Measurements from ENCODE around the gene SLC35A5. TPM values are rescaled to one million over a fixed set of nuclear protein-coding genes. Genes with fewer than 3 reads are reported as not detected.

SLC35A5 gene
- total and polyA plus RNA-seq, 2 of the 13 experiments (the other 11 are each of a cell fraction or from before 2014, with no cell fraction given), result 15.5 to 26.5 TPM

DNA sequence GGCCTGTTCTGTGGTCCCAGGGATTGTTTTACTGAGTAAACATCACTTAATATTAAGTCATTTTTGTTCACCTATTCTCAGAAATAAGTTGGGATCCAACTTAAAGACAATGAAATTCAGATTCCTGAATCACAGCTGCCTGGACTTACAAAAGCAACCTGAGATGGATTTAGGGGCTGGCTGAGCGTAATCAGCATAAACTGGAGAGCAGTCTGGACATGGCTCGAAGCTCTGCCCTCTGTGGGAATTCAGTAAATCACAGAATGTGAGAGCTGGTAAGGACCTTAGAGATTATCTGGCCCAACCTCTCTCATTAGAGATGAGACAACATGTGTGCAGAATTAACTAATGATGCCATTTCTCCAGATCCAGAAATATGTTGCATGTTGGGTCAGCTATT is 55.4 kb downstream of the SLC35A5 start:
- TF ChIP-seq CBFB (CRISPR knock-in tag; IDR thresholded peaks at IDR 0.05), result no peak
- TF ChIP-seq, protein P1, sequence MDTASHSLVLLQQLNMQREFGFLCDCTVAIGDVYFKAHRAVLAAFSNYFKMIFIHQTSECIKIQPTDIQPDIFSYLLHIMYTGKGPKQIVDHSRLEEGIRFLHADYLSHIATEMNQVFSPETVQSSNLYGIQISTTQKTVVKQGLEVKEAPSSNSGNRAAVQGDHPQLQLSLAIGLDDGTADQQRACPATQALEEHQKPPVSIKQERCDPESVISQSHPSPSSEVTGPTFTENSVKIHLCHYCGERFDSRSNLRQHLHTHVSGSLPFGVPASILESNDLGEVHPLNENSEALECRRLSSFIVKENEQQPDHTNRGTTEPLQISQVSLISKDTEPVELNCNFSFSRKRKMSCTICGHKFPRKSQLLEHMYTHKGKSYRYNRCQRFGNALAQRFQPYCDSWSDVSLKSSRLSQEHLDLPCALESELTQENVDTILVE (CRISPR knock-in tag; IDR thresholded peaks at IDR 0.05), result no peak
- TF ChIP-seq ZC3H4 (CRISPR knock-in tag; IDR thresholded peaks at IDR 0.05; ENCODE audit: borderline replicate concordance), result no peak
- TF ChIP-seq CHD4 (IDR thresholded peaks at IDR 0.05; ENCODE audit: borderline replicate concordance, low read length), result no peak
- no peak for TF ChIP-seq ZFP90 (CRISPR knock-in tag; IDR thresholded peaks at IDR 0.05; ENCODE audit: borderline replicate concordance)
- TF ChIP-seq, protein P2, sequence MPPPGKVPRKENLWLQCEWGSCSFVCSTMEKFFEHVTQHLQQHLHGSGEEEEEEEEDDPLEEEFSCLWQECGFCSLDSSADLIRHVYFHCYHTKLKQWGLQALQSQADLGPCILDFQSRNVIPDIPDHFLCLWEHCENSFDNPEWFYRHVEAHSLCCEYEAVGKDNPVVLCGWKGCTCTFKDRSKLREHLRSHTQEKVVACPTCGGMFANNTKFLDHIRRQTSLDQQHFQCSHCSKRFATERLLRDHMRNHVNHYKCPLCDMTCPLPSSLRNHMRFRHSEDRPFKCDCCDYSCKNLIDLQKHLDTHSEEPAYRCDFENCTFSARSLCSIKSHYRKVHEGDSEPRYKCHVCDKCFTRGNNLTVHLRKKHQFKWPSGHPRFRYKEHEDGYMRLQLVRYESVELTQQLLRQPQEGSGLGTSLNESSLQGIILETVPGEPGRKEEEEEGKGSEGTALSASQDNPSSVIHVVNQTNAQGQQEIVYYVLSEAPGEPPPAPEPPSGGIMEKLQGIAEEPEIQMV (CRISPR knock-in tag; IDR thresholded peaks at IDR 0.05; ENCODE audit: low read depth), result no peak
- TF ChIP-seq ZNF451 (CRISPR knock-in tag; IDR thresholded peaks at IDR 0.05), result no peak
- no peak for TF ChIP-seq MED8 (CRISPR knock-in tag; IDR thresholded peaks at IDR 0.05; ENCODE audit: insufficient replicate concordance)
- TF ChIP-seq CEBPB (IDR thresholded peaks at IDR 0.05; ENCODE audit: borderline replicate concordance, low read depth, low read length), result no peak
- TF ChIP-seq SALL2 (CRISPR knock-in tag; IDR thresholded peaks at IDR 0.05), result no peak
- TF ChIP-seq ZNF552 (CRISPR knock-in tag; IDR thresholded peaks at IDR 0.05; ENCODE audit: borderline replicate concordance), result no peak
- Histone ChIP-seq H3K27me3 (ENCODE audit: control insufficient read depth in 1 of 2, insufficient read depth in 2 of 2, low read length in 2 of 2) (0 out of 5 replicates have a peak, but pooled peaks cover 0 to 3% of the 10 kb centered on the region in 2 experiments), H3K4me1 (ENCODE audit: insufficient read depth, low read length) (no peaks in the 10 kb centered on the region), H3K79me2 (ENCODE audit: insufficient read depth, low read length) (no peaks in the 10 kb centered on the region), H4K20me1 (ENCODE audit: insufficient read depth, low read length) (no peaks in the 10 kb centered on the region), H3K9me3 (ENCODE audit: low read length) (no peaks in the 10 kb centered on the region), H3K9ac (ENCODE audit: insufficient read depth, low read depth, low read length) (no peak overlapping the region), H3K36me3 (replicated peaks in 1 of 2; ENCODE audit: control insufficient read depth in 1 of 2, insufficient read depth in 2 of 2, low read length in 2 of 2) (no peaks in the 10 kb centered on the region), H3K4me2 (ENCODE audit: low read depth, low read length) (no peak overlapping the region), H3K27ac (ENCODE audit: extremely low read length, insufficient read depth, low read length) (no peak overlapping the region), H2AFZ (ENCODE audit: low read length) (no peak overlapping the region), H3K4me3 (replicated peaks in 1 of 3; ENCODE audit: insufficient read depth in 1 of 3, low read depth in 2 of 3, low read length in 3 of 3) (no peak overlapping the region)
- no TSS peak for BruUV-seq (replicated peaks)
- ChIA-PET POLR2A (no interaction called here), CTCF (ENCODE audit: low intra/inter-chr PET ratio, low total read pairs) (no interaction called here)
- 13% methylated on average over 2 of the region's 2 CpGs for WGBS (ENCODE audit: low lambda C conversion rate)
- FAIRE-seq, result no peak
- in situ Hi-C loops (cut with HindIII; ENCODE audit: extremely low pct_ligation_motif_present, low pct_unique_long_range_greater_than_20kb) (no loop called here), intact Hi-C loops (cut with micrococcal nuclease; ENCODE audit: unreplicated experiment) (no loop called here)
- DNase-seq (ENCODE audit: low spot score), result no peak
- no peak for ATAC-seq

All from HepG2 (cell line).